Keratinocyte (primary cell): Measurements from ENCODE around the gene TALDO1. TPM values are rescaled to one million over a fixed set of nuclear protein-coding genes. Genes with fewer than 3 reads are reported as not detected.

Experiments used
- DNase-seq: peaks from one replicate; pipeline ENCODE4 v3.0.0-alpha.2; 2011; ENCODE audit warnings: low read depth, missing footprints, low spot score
- FAIRE-seq: peaks from 2 replicates; lab custom pipeline; 2011; peaks lifted over from hg19 to GRCh38; lab: Jason Lieb, UNC
- H2AFZ ChIP-seq: 2 replicates; pipeline ENCODE4 v1.6.0; 2012; ENCODE audit warnings: low read length, control low read depth, inconsistent platforms; ENCODE audit not compliant: control insufficient read depth
- H3K27ac ChIP-seq: 2 replicates; pipeline ENCODE4 v1.5.1; 2011; ENCODE audit warnings: low read length; ENCODE audit not compliant: control insufficient read depth, insufficient read depth
- H3K27me3 ChIP-seq: 3 replicates; pipeline ENCODE4 v1.6.0; 2011; ENCODE audit warnings: low read length; ENCODE audit not compliant: control insufficient read depth, insufficient read depth; ENCODE audit errors: extremely low read depth
- H3K36me3 ChIP-seq, 2 experiments: 2 replicates in 1 of 2; 3 replicates in 1 of 2; pipeline ENCODE4 v1.5.1; 2011; ENCODE audit warnings: low read length in 2 of 2, mild to moderate bottlenecking in 1 of 2; ENCODE audit not compliant: control insufficient read depth in 2 of 2, insufficient read depth in 2 of 2; ENCODE audit errors: extremely low read depth in 1 of 2
- H3K4me1 ChIP-seq: 3 replicates; pipeline ENCODE4 v1.5.1; 2011; ENCODE audit warnings: low read length; ENCODE audit not compliant: control insufficient read depth, insufficient read depth; ENCODE audit errors: extremely low read depth
- H3K4me2 ChIP-seq: 3 replicates; pipeline ENCODE4 v1.6.0; 2011; ENCODE audit warnings: low read depth, low read length; ENCODE audit not compliant: control insufficient read depth, insufficient read depth; ENCODE audit errors: extremely low read depth
- H3K4me3 ChIP-seq, 3 experiments: fragments of 200-600 bp in 1 of 3; sonication (generic) in 1 of 3; 2 replicates in 2 of 3; 3 replicates in 1 of 3; pipeline ENCODE4 v1.5.1; 2011 to 2016; ENCODE audit warnings: low read length in 3 of 3, mild to moderate bottlenecking in 3 of 3, control low read depth in 2 of 3, inconsistent platforms in 1 of 3, low read depth in 1 of 3, mixed read lengths in 1 of 3, mixed run types in 1 of 3, moderate library complexity in 1 of 3; ENCODE audit not compliant: control insufficient read depth in 2 of 3, insufficient read depth in 2 of 3; ENCODE audit errors: extremely low read depth in 1 of 3
- H3K79me2 ChIP-seq: 2 replicates; pipeline ENCODE4 v1.6.0; 2012; ENCODE audit warnings: low read length; ENCODE audit not compliant: control insufficient read depth, insufficient read depth
- H3K9ac ChIP-seq: 3 replicates; pipeline ENCODE4 v1.6.0; 2011; ENCODE audit warnings: low read length; ENCODE audit not compliant: control insufficient read depth, insufficient read depth; ENCODE audit errors: extremely low read depth
- H3K9me1 ChIP-seq: 3 replicates; pipeline ENCODE4 v1.6.0; 2011; ENCODE audit warnings: low read length; ENCODE audit not compliant: control insufficient read depth, insufficient read depth; ENCODE audit errors: extremely low read depth
- H3K9me3 ChIP-seq: 2 replicates; pipeline ENCODE4 v1.5.1; 2012; ENCODE audit warnings: low read depth, low read length; ENCODE audit not compliant: control insufficient read depth
- H4K20me1 ChIP-seq: 3 replicates; pipeline ENCODE4 v1.6.0; 2011; ENCODE audit warnings: low read length; ENCODE audit not compliant: control insufficient read depth, insufficient read depth; ENCODE audit errors: extremely low read depth
- EZH2 ChIP-seq: IDR thresholded peaks from one replicate; pipeline ENCODE4 v1.6.1; 2012; ENCODE audit warnings: inconsistent platforms, mild to moderate bottlenecking, low read length, moderate library complexity
- dilution Hi-C: fragments of 300-500 bp; cut with MboI; formaldehyde crosslinking; loops from one replicate; pipeline ENCODE4 v1.7.0; 2020; ENCODE audit warnings: low sequenced_read_pairs; ENCODE audit not compliant: extremely low pct_ligation_motif_present
- polyA plus RNA-seq, 5 experiments: library from polyadenylated mRNA; depleted of rRNA in 3 of 5; stranded (reverse) in 3 of 5; stranded (forward) in 1 of 5; unstranded in 1 of 5; fragments of >200 nt; gene quantifications; 1 replicate in 1 of 5; 2 replicates in 3 of 5; 3 replicates in 1 of 5; pipeline versions ENCODE4 v1.2.1 to v1.2.3, GENCODE V29; 2011 to 2012; ENCODE audit warnings: missing spikeins in 2 of 5, low read depth in 1 of 5, low replicate concordance in 1 of 5
- TF ChIP-seq, protein P1 (sequence below), 3 experiments: IDR thresholded peaks in 1 of 3; conservative IDR thresholded peaks in 1 of 3; optimal IDR thresholded peaks in 1 of 3; 2 replicates in 2 of 3; 3 replicates in 1 of 3; pipeline versions ENCODE3 to v1.5.1; 2011; ENCODE audit warnings: low read length in 3 of 3, mild to moderate bottlenecking in 3 of 3, moderate library complexity in 2 of 3, control low read depth in 1 of 3, inconsistent platforms in 1 of 3; ENCODE audit not compliant: insufficient read depth in 2 of 3; ENCODE audit errors: extremely low read depth in 1 of 3

TALDO1 gene
- polyA plus RNA-seq, 1 donor (not counting 4 experiments of a cell fraction or from before 2014, with no cell fraction given): 162 TPM

- Histone ChIP-seq H4K20me1 (peaks cover 15% of the 10 kb centered on the region), H3K9me1 (peaks cover 10% of the 10 kb centered on the region), H3K27ac (no peak overlapping the region), H3K9ac (no peak overlapping the region), H3K4me3 (no peak overlapping the region), H3K4me2 (no peak overlapping the region), H3K27me3 (no peaks in the 10 kb centered on the region), H3K4me1 (peaks cover 10% of the 10 kb centered on the region), H3K79me2 (peaks cover 68% of the 10 kb centered on the region), H3K36me3 (peaks cover 39 to 41% of the 10 kb centered on the region in 2 experiments), H3K9me3 (no peaks in the 10 kb centered on the region), H2AFZ (no peak overlapping the region)
- dilution Hi-C loops: no loop called here
- DNase-seq (no peak), FAIRE-seq (no peak)
- TF ChIP-seq, protein P1, sequence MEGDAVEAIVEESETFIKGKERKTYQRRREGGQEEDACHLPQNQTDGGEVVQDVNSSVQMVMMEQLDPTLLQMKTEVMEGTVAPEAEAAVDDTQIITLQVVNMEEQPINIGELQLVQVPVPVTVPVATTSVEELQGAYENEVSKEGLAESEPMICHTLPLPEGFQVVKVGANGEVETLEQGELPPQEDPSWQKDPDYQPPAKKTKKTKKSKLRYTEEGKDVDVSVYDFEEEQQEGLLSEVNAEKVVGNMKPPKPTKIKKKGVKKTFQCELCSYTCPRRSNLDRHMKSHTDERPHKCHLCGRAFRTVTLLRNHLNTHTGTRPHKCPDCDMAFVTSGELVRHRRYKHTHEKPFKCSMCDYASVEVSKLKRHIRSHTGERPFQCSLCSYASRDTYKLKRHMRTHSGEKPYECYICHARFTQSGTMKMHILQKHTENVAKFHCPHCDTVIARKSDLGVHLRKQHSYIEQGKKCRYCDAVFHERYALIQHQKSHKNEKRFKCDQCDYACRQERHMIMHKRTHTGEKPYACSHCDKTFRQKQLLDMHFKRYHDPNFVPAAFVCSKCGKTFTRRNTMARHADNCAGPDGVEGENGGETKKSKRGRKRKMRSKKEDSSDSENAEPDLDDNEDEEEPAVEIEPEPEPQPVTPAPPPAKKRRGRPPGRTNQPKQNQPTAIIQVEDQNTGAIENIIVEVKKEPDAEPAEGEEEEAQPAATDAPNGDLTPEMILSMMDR (optimal IDR thresholded peaks at IDR 0.05 in 1 of 3, IDR thresholded peaks at IDR 0.05 in 1 of 3, conservative IDR thresholded peaks at IDR 0.05 in 1 of 3; ENCODE audit: extremely low read depth in 1 of 3, insufficient read depth in 2 of 3, low read length in 3 of 3): no peak
- no peak for TF ChIP-seq EZH2
These were observed 25.4 kb downstream of the TALDO1 start for GRCh38 chr11:772429-773390.

DNA sequence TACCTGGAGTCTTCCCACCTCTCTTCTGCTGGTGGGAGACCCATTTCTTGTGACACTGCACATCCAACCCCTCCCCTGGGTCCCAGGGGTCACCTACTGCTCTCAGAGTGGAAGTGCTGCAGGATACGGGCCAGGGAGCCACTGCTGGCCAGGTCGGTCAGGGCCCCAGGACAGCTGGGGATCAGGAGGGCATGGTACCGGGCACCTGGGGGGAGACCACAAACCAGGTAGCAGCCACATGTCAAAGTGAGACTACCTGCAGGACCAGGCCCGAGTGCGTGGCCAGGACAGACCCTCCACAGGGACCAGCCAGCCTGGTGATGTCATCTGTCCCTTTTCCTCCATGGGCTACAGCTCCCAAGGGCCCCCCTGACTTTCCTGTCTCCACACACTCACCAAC lies 26.2 kb downstream of the TALDO1 start:
- H3K4me2 ChIP-seq: no peak overlapping the region
- H3K9me1 ChIP-seq: peaks cover 12% of the 10 kb centered on the region
- peaks cover 74% of the 10 kb centered on the region for H3K79me2 ChIP-seq
- dilution Hi-C loops: no loop called here
- no peaks in the 10 kb centered on the region for H3K27me3 ChIP-seq
- no peak for FAIRE-seq
- H3K27ac ChIP-seq: no peak overlapping the region
- no peak for DNase-seq
- H3K4me3 ChIP-seq: no peak overlapping the region
- peaks cover 15% of the 10 kb centered on the region for H4K20me1 ChIP-seq
- peaks cover 39 to 40% of the 10 kb centered on the region in 2 experiments for H3K36me3 ChIP-seq
- no peak for TF ChIP-seq EZH2
- TF ChIP-seq, protein P1 (optimal IDR thresholded peaks at IDR 0.05 in 1 of 3, IDR thresholded peaks at IDR 0.05 in 1 of 3, conservative IDR thresholded peaks at IDR 0.05 in 1 of 3; ENCODE audit: extremely low read depth in 1 of 3, insufficient read depth in 2 of 3, low read length in 3 of 3): no peak
- H3K9me3 ChIP-seq: no peaks in the 10 kb centered on the region
- H3K4me1 ChIP-seq: peaks cover 15% of the 10 kb centered on the region
- H2AFZ ChIP-seq: no peak overlapping the region
- no peak overlapping the region for H3K9ac ChIP-seq
